ENCODE measurements around the gene THAP4.

Gene THAP4

DNA sequence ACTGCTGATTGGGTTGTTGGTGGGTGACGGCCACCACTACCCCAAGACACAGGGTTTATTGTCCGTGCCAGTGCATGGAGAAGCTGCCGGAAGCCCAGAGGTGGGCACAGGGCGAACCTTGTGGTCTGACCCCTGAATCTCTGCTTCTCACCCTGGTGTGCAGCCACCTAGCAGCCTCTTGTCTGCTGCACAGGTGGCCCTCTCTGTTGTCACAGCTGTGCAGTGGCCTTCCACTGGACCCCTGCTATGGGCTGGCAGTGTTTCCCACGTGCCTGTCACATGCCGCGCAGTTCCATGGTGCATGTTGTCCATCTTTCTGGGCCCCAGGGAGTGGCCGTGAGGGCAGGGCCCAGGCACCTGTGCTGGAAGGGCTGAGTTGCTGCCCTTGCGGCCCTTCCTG is 15.8 kb upstream of the THAP4 start:
- no peak for ATAC-seq
- TF ChIP-seq BACH2 (CRISPR knock-in tag; IDR thresholded peaks at IDR 0.05; ENCODE audit: borderline replicate concordance) (no peak), OSR1 (CRISPR knock-in tag; IDR thresholded peaks at IDR 0.05) (no peak)

DNA sequence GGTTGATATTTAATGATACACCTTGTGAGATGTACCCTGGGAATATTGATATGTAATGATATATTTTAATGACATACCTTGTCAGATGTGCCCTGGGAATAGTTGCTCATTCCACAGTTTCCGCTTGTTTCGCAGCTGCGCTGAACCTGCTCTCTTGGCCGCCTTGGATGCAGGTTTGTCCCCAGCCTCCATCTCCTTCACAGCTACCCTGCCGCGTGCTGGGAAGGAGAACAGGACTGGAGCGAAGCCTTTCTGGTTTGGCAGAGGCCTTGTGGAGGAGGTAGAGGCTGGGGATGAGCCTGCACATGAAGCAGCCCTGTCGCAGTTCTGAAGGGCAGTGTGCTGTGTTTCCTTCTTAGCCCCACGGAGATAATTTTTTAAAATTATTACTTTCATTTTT is 15.2 kb upstream of the THAP4 start:
- TF ChIP-seq TCF4 (CRISPR knock-in tag; IDR thresholded peaks at IDR 0.05; ENCODE audit: borderline replicate concordance) (no peak), ZNF70 (CRISPR knock-in tag; IDR thresholded peaks at IDR 0.05) (no peak), POU6F1 (CRISPR knock-in tag; IDR thresholded peaks at IDR 0.05; ENCODE audit: borderline replicate concordance, low read depth) (no peak), PPARA (CRISPR knock-in tag; IDR thresholded peaks at IDR 0.05; ENCODE audit: borderline replicate concordance) (no peak), ZFP30 (CRISPR knock-in tag; IDR thresholded peaks at IDR 0.05) (no peak), TSHZ2 (CRISPR knock-in tag; IDR thresholded peaks at IDR 0.05) (no peak), BACH2 (CRISPR knock-in tag; IDR thresholded peaks at IDR 0.05; ENCODE audit: borderline replicate concordance) (no peak), ARNTL (CRISPR knock-in tag; IDR thresholded peaks at IDR 0.05; ENCODE audit: borderline replicate concordance, low read depth) (no peak), RARB (CRISPR knock-in tag; IDR thresholded peaks at IDR 0.05) (no peak)
- no peak for ATAC-seq

DNA sequence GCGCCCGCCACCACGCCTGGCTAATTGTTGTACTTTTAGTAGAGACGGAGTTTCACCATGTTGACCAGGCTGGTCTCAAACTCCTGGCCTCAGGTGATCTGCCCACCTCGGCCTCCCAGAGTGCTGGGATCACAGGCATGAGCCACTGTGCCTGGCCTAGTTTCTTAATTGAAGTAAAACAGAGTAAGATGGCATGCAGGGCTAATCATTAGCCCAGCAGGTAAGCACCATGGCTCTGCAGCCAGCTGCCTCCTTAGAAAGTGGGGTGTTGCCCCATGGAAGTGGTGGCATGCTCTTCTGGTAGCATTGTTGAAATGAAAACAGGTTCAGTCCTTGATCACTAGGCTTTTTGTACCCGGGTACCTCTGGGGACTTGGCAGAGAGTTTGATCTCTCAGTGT is 13.0 kb upstream of the THAP4 start:
- no peak for ATAC-seq
- TF ChIP-seq ZC3H10 (CRISPR knock-in tag; IDR thresholded peaks at IDR 0.05) (no peak), SNAI2 (CRISPR knock-in tag; IDR thresholded peaks at IDR 0.05) (no peak), ESRRG (CRISPR knock-in tag; IDR thresholded peaks at IDR 0.05) (no peak), CSDC2 (CRISPR knock-in tag; IDR thresholded peaks at IDR 0.05) (no peak), ZFP30 (CRISPR knock-in tag; IDR thresholded peaks at IDR 0.05) (no peak), ZNF8 (CRISPR knock-in tag; IDR thresholded peaks at IDR 0.05) (no peak), ISL1 (CRISPR knock-in tag; IDR thresholded peaks at IDR 0.05) (no peak), ZNF70 (CRISPR knock-in tag; IDR thresholded peaks at IDR 0.05) (no peak), GLIS3 (CRISPR knock-in tag; IDR thresholded peaks at IDR 0.05) (no peak), RARB (CRISPR knock-in tag; IDR thresholded peaks at IDR 0.05) (no peak), PPARA (CRISPR knock-in tag; IDR thresholded peaks at IDR 0.05; ENCODE audit: borderline replicate concordance) (no peak), ARNTL (CRISPR knock-in tag; IDR thresholded peaks at IDR 0.05; ENCODE audit: borderline replicate concordance, low read depth) (no peak), TSHZ2 (CRISPR knock-in tag; IDR thresholded peaks at IDR 0.05) (no peak)
- TF ChIP-seq, protein P1, sequence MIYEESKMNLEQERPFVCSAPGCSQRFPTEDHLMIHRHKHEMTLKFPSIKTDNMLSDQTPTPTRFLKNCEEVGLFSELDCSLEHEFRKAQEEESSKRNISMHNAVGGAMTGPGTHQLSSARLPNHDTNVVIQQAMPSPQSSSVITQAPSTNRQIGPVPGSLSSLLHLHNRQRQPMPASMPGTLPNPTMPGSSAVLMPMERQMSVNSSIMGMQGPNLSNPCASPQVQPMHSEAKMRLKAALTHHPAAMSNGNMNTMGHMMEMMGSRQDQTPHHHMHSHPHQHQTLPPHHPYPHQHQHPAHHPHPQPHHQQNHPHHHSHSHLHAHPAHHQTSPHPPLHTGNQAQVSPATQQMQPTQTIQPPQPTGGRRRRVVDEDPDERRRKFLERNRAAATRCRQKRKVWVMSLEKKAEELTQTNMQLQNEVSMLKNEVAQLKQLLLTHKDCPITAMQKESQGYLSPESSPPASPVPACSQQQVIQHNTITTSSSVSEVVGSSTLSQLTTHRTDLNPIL (CRISPR knock-in tag; IDR thresholded peaks at IDR 0.05; ENCODE audit: low read depth), result no peak

DNA sequence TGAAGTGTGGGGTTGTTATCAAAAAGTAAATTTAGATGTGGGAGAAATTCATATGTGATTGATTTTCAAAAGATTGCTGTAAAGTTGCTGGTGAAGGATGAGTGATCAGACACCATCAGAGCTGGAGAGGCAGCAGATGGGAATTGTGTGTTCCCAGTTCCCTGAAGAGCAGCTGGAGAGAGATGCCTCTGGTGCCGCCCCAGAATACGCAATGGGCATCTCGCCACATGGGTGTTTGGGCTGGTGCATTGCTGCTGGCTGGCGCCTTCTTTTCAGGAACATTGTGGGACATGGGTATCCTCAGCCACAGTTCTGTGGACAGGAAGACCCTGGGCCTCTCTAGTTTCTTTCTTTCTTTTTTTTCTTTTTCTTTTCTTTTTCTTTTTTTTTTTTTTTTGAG is 12.4 kb upstream of the THAP4 start:
- no peak for ATAC-seq
- TF ChIP-seq CSDC2 (CRISPR knock-in tag; IDR thresholded peaks at IDR 0.05) (no peak), ZNF70 (CRISPR knock-in tag; IDR thresholded peaks at IDR 0.05) (no peak), PPARA (CRISPR knock-in tag; IDR thresholded peaks at IDR 0.05; ENCODE audit: borderline replicate concordance) (no peak), OSR1 (CRISPR knock-in tag; IDR thresholded peaks at IDR 0.05) (no peak), SNAI2 (CRISPR knock-in tag; IDR thresholded peaks at IDR 0.05) (no peak), ZFP3 (CRISPR knock-in tag; IDR thresholded peaks at IDR 0.05) (no peak), ZFP30 (CRISPR knock-in tag; IDR thresholded peaks at IDR 0.05) (no peak), ESRRG (CRISPR knock-in tag; IDR thresholded peaks at IDR 0.05) (no peak), RARB (CRISPR knock-in tag; IDR thresholded peaks at IDR 0.05) (no peak), ISL1 (CRISPR knock-in tag; IDR thresholded peaks at IDR 0.05) (no peak), ZC3H10 (CRISPR knock-in tag; IDR thresholded peaks at IDR 0.05) (no peak), POU6F1 (CRISPR knock-in tag; IDR thresholded peaks at IDR 0.05; ENCODE audit: borderline replicate concordance, low read depth) (no peak), TCF4 (CRISPR knock-in tag; IDR thresholded peaks at IDR 0.05; ENCODE audit: borderline replicate concordance) (no peak), BACH2 (CRISPR knock-in tag; IDR thresholded peaks at IDR 0.05; ENCODE audit: borderline replicate concordance) (no peak), TOX (CRISPR knock-in tag; IDR thresholded peaks at IDR 0.05; ENCODE audit: borderline replicate concordance) (no peak), ARNTL (CRISPR knock-in tag; IDR thresholded peaks at IDR 0.05; ENCODE audit: borderline replicate concordance, low read depth) (no peak)
- TF ChIP-seq, protein P1 (CRISPR knock-in tag; IDR thresholded peaks at IDR 0.05; ENCODE audit: low read depth), result no peak
- TF ChIP-seq, protein P2, sequence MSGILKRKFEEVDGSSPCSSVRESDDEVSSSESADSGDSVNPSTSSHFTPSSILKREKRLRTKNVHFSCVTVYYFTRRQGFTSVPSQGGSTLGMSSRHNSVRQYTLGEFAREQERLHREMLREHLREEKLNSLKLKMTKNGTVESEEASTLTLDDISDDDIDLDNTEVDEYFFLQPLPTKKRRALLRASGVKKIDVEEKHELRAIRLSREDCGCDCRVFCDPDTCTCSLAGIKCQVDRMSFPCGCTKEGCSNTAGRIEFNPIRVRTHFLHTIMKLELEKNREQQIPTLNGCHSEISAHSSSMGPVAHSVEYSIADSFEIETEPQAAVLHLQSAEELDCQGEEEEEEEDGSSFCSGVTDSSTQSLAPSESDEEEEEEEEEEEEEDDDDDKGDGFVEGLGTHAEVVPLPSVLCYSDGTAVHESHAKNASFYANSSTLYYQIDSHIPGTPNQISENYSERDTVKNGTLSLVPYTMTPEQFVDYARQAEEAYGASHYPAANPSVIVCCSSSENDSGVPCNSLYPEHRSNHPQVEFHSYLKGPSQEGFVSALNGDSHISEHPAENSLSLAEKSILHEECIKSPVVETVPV (CRISPR knock-in tag; IDR thresholded peaks at IDR 0.05), result no peak
